Mesodermal cell (in vitro differentiated cells): ENCODE measurements around the gene PRND.
"Not testable (repeated sequence)": the region's sequence is repeated elsewhere in the genome, so short reads cannot be mapped to it uniquely, and the experiment has no call there.

ENCODE experiments used
- H3K27ac ChIP-seq: 2 replicates; pipeline ENCODE4 v1.7.0; 2013; ENCODE audit warnings: mild to moderate bottlenecking, low read depth, low read length, moderate library complexity; ENCODE audit not compliant: severe bottlenecking
- H3K36me3 ChIP-seq: 2 replicates; pipeline ENCODE4 v1.7.1; 2013; ENCODE audit warnings: mild to moderate bottlenecking, low read length, moderate library complexity; ENCODE audit not compliant: control insufficient read depth, insufficient read depth
- H3K4me1 ChIP-seq: one replicate; pipeline ENCODE4 v1.7.1; 2013; ENCODE audit warnings: mild to moderate bottlenecking, low read length; ENCODE audit not compliant: insufficient read depth, control insufficient read depth, poor library complexity, severe bottlenecking
- H3K4me3 ChIP-seq: 2 replicates; pipeline ENCODE4 v1.7.0; 2013; ENCODE audit warnings: low read length, control low read depth, mild to moderate bottlenecking; ENCODE audit not compliant: insufficient read depth, poor library complexity, severe bottlenecking; ENCODE audit errors: extremely low read depth
- H3K9me3 ChIP-seq: 2 replicates; pipeline ENCODE4 v1.7.1; 2013; ENCODE audit warnings: mild to moderate bottlenecking, low read length, moderate library complexity; ENCODE audit not compliant: control insufficient read depth
- WGBS, 2 experiments: methylation state at CpG; one replicate each; pipeline ENCODE4 v1.1.5; 2013; ENCODE audit warnings: missing lambda C conversion rate in 2 of 2; ENCODE audit not compliant: insufficient coverage in 2 of 2; 5-methylcytosine and 5-hydroxymethylcytosine counted together

Gene PRND

DNA sequence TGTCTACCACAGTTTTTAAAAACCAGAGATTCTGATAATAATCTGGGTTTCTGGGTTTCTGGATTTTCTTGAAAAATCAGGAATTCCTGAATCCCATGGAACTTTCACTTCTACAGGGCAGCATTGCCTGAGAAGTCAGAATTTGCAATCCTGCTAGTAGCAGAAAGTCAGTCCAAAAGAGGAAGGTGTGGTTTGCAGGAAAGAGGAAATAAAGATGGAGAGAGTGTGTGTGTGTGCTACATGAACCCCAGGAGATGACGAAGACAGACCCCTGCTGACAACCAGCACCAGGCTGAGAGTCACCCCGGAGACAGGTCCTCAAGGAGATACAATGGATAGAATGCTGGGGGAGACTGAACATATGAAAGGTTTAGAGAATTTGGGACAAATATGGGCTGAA is 44.9 kb downstream of the PRND start:
- Histone ChIP-seq H3K4me3 (no peak overlapping the region), H3K9me3 (peaks cover 4% of the 10 kb centered on the region), H3K27ac (no peak overlapping the region), H3K36me3 (no peaks in the 10 kb centered on the region), H3K4me1 (peaks cover under 1% of the 10 kb centered on the region)
- 80 to 83% methylated on average over 1 to 2 of the region's 2 CpGs for WGBS, 2 experiments

DNA sequence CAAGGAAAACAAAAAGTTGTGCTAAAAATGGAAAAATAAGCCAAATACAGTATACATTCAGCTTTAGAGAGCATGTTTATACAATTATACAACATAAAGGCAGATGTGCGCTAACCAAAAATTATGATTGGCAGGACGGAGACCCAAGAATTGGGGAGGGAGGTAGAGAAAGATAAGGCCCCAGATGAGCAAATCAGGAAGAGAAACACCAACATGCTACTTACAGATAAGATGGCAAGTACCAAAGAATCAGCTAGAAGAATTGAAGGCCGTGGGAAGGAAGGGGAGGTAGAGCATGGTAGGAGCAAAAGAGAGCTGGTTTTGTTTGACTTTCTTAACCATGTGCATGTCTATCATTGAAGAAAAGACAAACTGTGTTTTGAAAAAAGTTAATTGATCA is 45.4 kb downstream of the PRND start:
- Histone ChIP-seq H3K4me3 (no peak overlapping the region), H3K9me3 (peaks cover 7% of the 10 kb centered on the region), H3K36me3 (no peaks in the 10 kb centered on the region), H3K27ac (no peak overlapping the region), H3K4me1 (no peaks in the 10 kb centered on the region)
- 100% methylated on average over 1 of the region's 3 CpGs; no CpG with 5 or more reads in 1 of the 2 experiments for WGBS, 2 experiments

DNA sequence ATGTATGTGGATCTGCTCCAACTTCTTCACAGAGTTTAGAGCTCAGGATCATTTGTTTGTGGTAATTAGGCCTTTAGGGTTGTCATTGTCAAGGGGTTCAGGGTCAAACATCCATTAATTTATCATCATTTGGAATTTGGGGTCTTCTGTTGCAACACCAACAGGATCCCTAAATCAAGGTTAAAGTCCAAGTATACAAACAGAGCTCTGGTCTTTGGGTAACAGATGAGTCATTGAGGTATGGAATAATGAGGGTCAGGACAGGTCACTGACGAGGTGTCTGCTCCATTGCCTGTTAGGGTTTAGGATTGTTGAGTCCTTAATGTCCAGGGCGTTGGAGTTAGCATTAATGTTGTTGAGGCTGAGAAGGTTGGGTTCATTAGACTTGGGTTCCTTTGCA is 47.6 kb downstream of the PRND start:
- Histone ChIP-seq H3K27ac (no peak overlapping the region), H3K9me3 (peaks cover 20% of the 10 kb centered on the region), H3K4me3 (no peak overlapping the region), H3K4me1 (no peaks in the 10 kb centered on the region), H3K36me3 (no peaks in the 10 kb centered on the region)
- WGBS, 2 experiments: 77 to 94% methylated on average over 2 of the region's 2 CpGs

DNA sequence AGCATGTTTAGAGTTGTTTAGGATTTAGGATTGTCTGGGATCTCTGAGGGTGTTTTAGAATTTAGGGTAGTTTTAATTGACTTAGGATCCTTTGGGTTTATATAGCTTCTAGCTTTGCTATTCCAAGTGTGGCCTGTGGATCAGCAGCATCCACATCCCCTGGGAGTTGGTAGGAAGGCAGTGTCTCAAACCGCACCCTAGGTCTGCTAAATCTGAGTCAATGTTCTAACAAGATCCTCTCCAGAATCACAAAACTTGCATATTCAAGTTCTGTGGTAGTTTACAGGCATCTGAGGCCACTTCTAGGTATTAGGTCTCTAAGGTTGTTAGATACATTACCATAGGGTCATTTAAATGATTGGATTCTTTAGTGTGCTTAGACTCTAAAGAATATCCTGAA is 48.3 kb downstream of the PRND start:
- no CpG with 5 or more reads among the region's 1 CpG for WGBS, 2 experiments
- Histone ChIP-seq H3K36me3 (no peaks in the 10 kb centered on the region), H3K4me1 (no peaks in the 10 kb centered on the region), H3K27ac (no peak overlapping the region), H3K4me3 (no peak overlapping the region), H3K9me3 (peaks cover 20% of the 10 kb centered on the region)

DNA sequence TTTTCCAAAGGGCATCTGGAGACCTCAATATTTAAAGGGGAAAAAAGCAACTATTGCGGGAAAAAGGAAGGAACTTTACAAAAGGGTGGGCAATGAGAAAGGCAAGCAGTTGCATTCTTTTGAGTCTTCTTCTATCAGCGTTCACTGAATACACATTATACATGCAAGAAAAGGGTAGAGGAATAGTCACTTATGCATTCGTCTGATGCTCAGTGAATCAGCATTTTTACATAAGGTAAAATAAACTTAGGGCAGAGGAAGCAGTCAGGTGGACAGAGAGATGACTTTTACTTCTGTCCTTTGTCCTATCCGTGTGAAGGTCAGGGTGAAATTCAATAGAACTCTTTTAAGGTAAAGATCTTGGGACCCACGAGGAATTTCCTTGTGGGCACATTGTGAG is 49.3 kb downstream of the PRND start:
- Histone ChIP-seq H3K4me1 (no peaks in the 10 kb centered on the region), H3K36me3 (no peaks in the 10 kb centered on the region), H3K27ac (no peak overlapping the region), H3K4me3 (no peak overlapping the region), H3K9me3 (peaks cover 20% of the 10 kb centered on the region)
- WGBS, 2 experiments: 60 to 90% methylated on average over 1 to 4 of the region's 5 CpGs

DNA sequence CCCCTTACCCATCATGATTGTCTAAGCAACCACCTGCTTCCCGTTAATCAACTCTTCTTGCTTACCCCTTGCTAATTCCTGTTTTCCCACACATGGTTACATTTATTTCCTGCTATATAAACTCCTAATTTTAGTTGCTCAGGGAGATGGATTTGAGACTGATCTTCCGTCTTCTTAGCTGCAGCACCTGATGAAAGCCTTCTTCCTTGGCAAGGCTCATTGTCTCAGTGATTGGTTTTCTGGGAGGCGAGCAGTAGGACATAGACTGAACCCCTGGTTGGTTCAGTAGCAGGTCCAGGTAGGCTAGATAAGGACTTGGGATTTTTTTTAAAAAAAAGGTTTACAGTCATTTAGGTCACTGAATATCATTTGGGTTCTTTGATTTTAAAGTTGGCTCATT is 50.4 kb downstream of the PRND start:
- Histone ChIP-seq H3K27ac (no peak overlapping the region), H3K36me3 (no peaks in the 10 kb centered on the region), H3K9me3 (peaks cover 20% of the 10 kb centered on the region), H3K4me1 (no peaks in the 10 kb centered on the region), H3K4me3 (no peak overlapping the region)
- 88 to 100% methylated on average over 1 to 2 of the region's 3 CpGs for WGBS, 2 experiments

DNA sequence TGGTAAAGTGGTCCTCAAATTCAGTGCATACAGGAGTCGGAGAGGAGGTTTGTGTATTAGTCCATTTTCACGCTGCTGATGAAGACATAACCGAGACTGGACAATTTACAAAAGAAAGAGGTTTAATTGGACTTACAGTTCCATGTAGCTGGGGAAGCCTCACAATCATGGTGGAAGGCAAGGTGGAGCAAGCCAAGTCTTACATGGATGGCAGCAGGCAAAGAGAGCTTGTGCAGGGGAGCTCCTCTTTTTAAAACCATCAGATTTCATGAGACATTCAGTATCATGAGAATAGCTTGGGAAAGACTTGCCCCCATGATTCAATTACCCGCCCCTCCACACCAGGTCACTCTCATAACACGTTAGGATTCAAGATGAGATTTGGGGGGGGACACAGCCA is 51.3 kb downstream of the PRND start:
- H3K4me1 ChIP-seq, H3K4me3 ChIP-seq, H3K36me3 ChIP-seq, H3K27ac ChIP-seq: not testable (repeated sequence)
- WGBS, 2 experiments: 71 to 93% methylated on average over 1 to 3 of the region's 5 CpGs
- peaks cover 20% of the 10 kb centered on the region for H3K9me3 ChIP-seq

DNA sequence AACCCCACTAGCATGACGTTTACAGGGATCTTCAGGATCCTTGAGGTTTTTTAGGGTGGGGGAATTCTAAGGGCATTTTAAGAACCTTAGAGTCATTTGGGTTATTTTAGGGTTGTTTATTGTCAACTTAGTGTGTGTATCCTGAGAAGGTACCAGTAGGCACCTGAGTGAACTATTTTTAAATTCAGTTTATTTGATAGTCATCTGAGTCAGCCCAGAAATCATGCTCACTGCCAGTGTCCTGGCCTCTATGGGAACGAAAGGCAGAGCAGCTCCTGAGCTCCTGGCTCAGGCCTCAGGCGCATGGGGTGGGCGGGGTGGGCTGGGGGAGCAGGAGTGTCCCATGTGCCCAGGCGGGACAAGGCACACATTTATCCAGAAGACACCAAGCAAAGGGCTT is 52.0 kb downstream of the PRND start:
- H3K4me1 ChIP-seq: no peaks in the 10 kb centered on the region
- no peak overlapping the region for H3K4me3 ChIP-seq
- H3K9me3 ChIP-seq: peaks cover 20% of the 10 kb centered on the region
- no peak overlapping the region for H3K27ac ChIP-seq
- WGBS, 2 experiments: 82 to 88% methylated on average over 2 to 3 of the region's 5 CpGs
- H3K36me3 ChIP-seq: no peaks in the 10 kb centered on the region

DNA sequence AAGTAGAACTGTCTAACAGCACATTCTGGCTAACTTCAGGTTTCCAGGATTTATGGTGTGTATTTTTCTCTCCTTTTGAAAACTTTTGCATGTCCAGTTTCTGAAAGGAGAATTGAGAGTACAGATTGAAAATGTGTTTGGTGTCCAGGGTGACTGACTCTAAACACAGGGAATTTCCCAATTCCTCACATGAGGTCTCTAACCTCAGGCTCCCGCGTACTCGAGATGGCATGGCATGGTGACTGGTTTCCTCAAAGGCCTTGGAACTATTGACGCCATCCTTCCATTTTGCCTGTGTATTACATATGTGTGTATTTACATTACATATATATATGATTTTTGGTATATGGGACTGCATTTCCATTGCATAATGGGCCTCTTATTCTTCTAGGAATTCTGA is 52.5 kb downstream of the PRND start:
- Histone ChIP-seq H3K36me3 (no peaks in the 10 kb centered on the region), H3K4me1 (no peaks in the 10 kb centered on the region), H3K27ac (no peak overlapping the region), H3K4me3 (no peak overlapping the region), H3K9me3 (peaks cover 20% of the 10 kb centered on the region)
- no CpG with 5 or more reads among the region's 4 CpGs for WGBS, 2 experiments

DNA sequence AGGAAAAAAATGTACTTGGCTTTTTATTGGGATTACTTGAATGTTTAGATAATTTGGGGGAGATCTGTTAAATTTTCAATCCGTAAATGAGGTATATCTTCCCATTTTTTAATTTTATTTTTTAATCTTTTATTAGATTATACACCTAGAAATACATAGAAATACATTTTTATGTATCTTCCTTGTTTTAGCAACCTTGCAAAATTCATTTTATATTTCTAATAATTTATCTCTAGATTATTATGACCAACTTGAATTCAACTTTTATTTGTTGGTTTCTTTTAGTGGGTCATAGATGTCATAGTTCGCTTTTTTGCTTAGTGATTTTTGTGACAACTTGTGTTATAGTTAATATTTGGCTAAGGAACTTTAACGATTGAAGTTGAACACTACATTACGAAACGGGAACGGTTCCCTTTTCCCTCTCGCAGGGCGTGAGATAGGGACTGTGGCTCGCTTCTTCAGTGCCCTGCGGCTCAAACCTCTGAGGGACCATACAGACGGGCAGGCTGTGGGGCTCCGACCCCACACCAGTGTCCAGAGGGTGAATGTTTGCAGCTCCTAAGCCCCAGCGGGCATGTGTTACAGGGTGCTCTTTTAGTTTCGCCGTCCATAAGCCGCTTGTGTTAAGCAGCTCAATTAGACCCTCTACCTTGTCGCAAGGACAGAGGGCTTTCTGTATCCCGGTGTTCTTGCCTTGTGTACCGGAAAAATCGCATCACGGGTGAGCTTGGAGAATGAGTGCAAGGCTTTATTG is 53.8 kb downstream of the PRND start:
- Histone ChIP-seq H3K27ac (no peak overlapping the region), H3K36me3 (no peaks in the 10 kb centered on the region), H3K9me3 (peaks cover 20% of the 10 kb centered on the region), H3K4me1 (no peaks in the 10 kb centered on the region), H3K4me3 (no peak overlapping the region)
- WGBS, 2 experiments: 96 to 98% methylated on average over 17 to 19 of the region's 21 CpGs

DNA sequence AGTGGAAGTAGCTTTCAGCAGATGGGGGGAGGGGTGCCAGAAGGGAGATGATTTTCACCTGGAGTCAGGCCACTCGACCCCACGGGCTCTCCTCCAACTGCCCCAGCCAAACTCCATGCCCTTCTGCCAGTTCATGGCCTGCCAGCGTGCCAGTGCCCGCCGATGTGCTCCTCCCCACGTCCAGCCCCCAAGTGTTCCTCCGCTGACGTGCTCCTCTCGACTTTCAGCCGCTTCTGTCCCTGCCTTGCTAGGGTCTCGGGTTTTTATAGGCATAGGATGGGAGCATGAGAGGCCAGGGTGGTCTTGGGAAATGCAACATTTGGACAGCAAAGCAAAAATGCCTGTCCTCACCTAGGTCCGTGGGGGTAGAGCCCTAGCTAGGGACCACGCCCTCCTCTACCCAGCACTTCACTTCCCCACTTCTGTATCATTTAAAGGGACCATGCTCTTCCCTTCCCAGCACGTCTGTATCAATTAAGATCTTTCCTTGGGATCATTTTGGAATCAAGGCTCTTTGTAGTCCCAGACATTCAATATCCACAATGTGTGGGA is 54.4 kb downstream of the PRND start:
- 89 to 91% methylated on average over 4 to 11 of the region's 14 CpGs for WGBS, 2 experiments
- Histone ChIP-seq H3K36me3 (no peaks in the 10 kb centered on the region), H3K4me1 (no peaks in the 10 kb centered on the region), H3K27ac (no peak overlapping the region), H3K9me3 (peaks cover 20% of the 10 kb centered on the region), H3K4me3 (no peak overlapping the region)
